HL-60 (cell line): ENCODE results near the gene BPIFA3.

Experiments used
- DNase-seq, 2 experiments: peaks; one replicate each; pipeline ENCODE4 v3.0.0-alpha.2; 2010 to 2020; ENCODE audit warnings: low read depth in 1 of 2, low spot score in 1 of 2
- H3K27ac ChIP-seq: fragments of 250-450 bp; sonication (Bioruptor Pico); replicated peaks from 2 replicates; pipeline ENCODE4 v1.5.1; 2020; ENCODE audit warnings: mild to moderate bottlenecking, moderate library complexity
- H3K27me3 ChIP-seq: fragments of 250-450 bp; sonication (Bioruptor Pico); 2 replicates; pipeline ENCODE4 v1.5.1; 2021; ENCODE audit warnings: mild to moderate bottlenecking, moderate library complexity; ENCODE audit not compliant: insufficient read depth, poor library complexity, severe bottlenecking
- H3K4me3 ChIP-seq: replicated peaks from 2 replicates; pipeline ENCODE4 v1.5.1; 2011; ENCODE audit warnings: mild to moderate bottlenecking, control low read depth, low read length; ENCODE audit not compliant: insufficient read depth
- CTCF ChIP-seq: IDR thresholded peaks from one replicate; pipeline ENCODE4 v1.5.1; 2011; ENCODE audit warnings: low read length, control low read depth, inconsistent platforms; ENCODE audit not compliant: insufficient read depth
- GABPA ChIP-seq: IDR thresholded peaks from 2 replicates; pipeline ENCODE4 v1.6.1; 2012; ENCODE audit warnings: low read depth
- POLR2AphosphoS5 ChIP-seq: IDR thresholded peaks from 2 replicates; pipeline ENCODE4 v1.6.1; 2012; ENCODE audit warnings: low read depth
- SPI1 ChIP-seq: IDR thresholded peaks from 2 replicates; pipeline ENCODE4 v1.6.1; 2012; ENCODE audit warnings: low read depth, mild to moderate bottlenecking, borderline replicate concordance
- TF ChIP-seq, protein P1 (sequence below): IDR thresholded peaks from 2 replicates; pipeline ENCODE4 v1.6.1; 2012; ENCODE audit warnings: low read depth; ENCODE audit not compliant: insufficient replicate concordance

The BPIFA3 gene

GRCh38 chr20:33242319-33243100 is 25.4 kb downstream of the BPIFA3 start:
- Histone ChIP-seq H3K27me3 (no peaks in the 10 kb centered on the region), H3K4me3 (no peak overlapping the region), H3K27ac (no peak overlapping the region)
- DNase-seq: no peak
- TF ChIP-seq CTCF (no peak), GABPA (no peak), SPI1 (no peak), POLR2AphosphoS5 (no peak)
- TF ChIP-seq, protein P1, sequence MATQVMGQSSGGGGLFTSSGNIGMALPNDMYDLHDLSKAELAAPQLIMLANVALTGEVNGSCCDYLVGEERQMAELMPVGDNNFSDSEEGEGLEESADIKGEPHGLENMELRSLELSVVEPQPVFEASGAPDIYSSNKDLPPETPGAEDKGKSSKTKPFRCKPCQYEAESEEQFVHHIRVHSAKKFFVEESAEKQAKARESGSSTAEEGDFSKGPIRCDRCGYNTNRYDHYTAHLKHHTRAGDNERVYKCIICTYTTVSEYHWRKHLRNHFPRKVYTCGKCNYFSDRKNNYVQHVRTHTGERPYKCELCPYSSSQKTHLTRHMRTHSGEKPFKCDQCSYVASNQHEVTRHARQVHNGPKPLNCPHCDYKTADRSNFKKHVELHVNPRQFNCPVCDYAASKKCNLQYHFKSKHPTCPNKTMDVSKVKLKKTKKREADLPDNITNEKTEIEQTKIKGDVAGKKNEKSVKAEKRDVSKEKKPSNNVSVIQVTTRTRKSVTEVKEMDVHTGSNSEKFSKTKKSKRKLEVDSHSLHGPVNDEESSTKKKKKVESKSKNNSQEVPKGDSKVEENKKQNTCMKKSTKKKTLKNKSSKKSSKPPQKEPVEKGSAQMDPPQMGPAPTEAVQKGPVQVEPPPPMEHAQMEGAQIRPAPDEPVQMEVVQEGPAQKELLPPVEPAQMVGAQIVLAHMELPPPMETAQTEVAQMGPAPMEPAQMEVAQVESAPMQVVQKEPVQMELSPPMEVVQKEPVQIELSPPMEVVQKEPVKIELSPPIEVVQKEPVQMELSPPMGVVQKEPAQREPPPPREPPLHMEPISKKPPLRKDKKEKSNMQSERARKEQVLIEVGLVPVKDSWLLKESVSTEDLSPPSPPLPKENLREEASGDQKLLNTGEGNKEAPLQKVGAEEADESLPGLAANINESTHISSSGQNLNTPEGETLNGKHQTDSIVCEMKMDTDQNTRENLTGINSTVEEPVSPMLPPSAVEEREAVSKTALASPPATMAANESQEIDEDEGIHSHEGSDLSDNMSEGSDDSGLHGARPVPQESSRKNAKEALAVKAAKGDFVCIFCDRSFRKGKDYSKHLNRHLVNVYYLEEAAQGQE: no peak

- TF ChIP-seq, protein P1: no peak
- TF ChIP-seq POLR2AphosphoS5: no peak
- no peak for TF ChIP-seq CTCF
- TF ChIP-seq GABPA: no peak
- no peak for TF ChIP-seq SPI1
- Histone ChIP-seq H3K4me3 (no peak overlapping the region), H3K27ac (no peak overlapping the region), H3K27me3 (no peaks in the 10 kb centered on the region)
- DNase-seq: no peak
These were observed 28.9 kb downstream of the BPIFA3 start for GRCh38 chr20:33246077-33246476.

DNA sequence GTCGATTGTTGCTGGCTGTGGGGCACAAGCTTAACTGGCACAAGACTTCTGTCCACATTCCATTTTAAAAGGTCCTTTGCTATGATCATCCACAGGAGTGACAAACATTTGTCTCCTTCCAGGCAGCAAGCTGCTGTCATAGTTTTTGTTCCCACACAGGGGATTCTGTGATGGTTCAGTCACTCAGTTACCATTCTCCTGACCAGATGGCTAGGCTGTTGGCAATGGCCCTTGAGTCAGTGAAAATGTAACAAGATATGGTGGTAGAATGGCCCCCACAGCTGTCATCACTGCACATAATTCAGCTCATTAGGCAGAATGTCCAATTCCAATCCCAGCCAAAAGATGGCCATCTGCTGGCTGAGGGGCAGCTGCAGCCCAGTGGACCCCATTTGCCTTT is 32.3 kb downstream of the BPIFA3 start:
- no peak for DNase-seq
- Histone ChIP-seq H3K27me3 (no peaks in the 10 kb centered on the region), H3K4me3 (no peak overlapping the region), H3K27ac (no peak overlapping the region)
- no peak for TF ChIP-seq POLR2AphosphoS5
- no peak for TF ChIP-seq SPI1

- Histone ChIP-seq H3K27ac (no peak overlapping the region), H3K27me3 (no peaks in the 10 kb centered on the region), H3K4me3 (no peak overlapping the region)
- TF ChIP-seq SPI1: no peak
- TF ChIP-seq, protein P1: no peak
- TF ChIP-seq GABPA: no peak
- TF ChIP-seq CTCF: no peak
- TF ChIP-seq POLR2AphosphoS5: no peak
- DNase-seq: no peak
These were observed 33.5 kb downstream of the BPIFA3 start for GRCh38 chr20:33250666-33251065.
